Lower lobe of right lung (tissue), 2 donors: ENCODE results near the gene DHRS2. TPM values are rescaled to one million over a fixed set of nuclear protein-coding genes. Genes with fewer than 3 reads are reported as not detected.
"Not testable (repeated sequence)": the region's sequence is repeated elsewhere in the genome, so short reads cannot be mapped to it uniquely, and the experiment has no call there.

Experiments used
- ATAC-seq, 2 donors: fragments of 200-7000 bp; cut with Tn5 transposase; one replicate each; pipeline ENCODE4 v1.9.1; 2020 to 2022; ENCODE audit warnings: mild to moderate bottlenecking in 2 of 2, moderate library complexity in 2 of 2
- DNase-seq: peaks from one replicate; pipeline ENCODE4 v3.0.0-alpha.2; 2020
- H3K27ac ChIP-seq: fragments of 200-600 bp; one replicate; pipeline ENCODE4 v1.8.0; 2022
- H3K27me3 ChIP-seq: fragments of 200-600 bp; one replicate; pipeline ENCODE4 v1.8.0; 2022; ENCODE audit warnings: low read depth
- H3K36me3 ChIP-seq: fragments of 200-600 bp; one replicate; pipeline ENCODE4 v1.8.0; 2022; ENCODE audit warnings: mild to moderate bottlenecking
- H3K4me1 ChIP-seq: fragments of 200-600 bp; one replicate; pipeline ENCODE4 v1.8.0; 2022
- H3K4me3 ChIP-seq: fragments of 200-600 bp; one replicate; pipeline ENCODE4 v1.8.0; 2022; ENCODE audit warnings: mild to moderate bottlenecking
- H3K9me3 ChIP-seq: fragments of 200-600 bp; one replicate; pipeline ENCODE4 v1.8.0; 2022
- CTCF ChIP-seq: fragments of 200-600 bp; IDR thresholded peaks from one replicate; pipeline ENCODE4 v1.8.0; 2022; ENCODE audit warnings: antibody characterized with exemption, mild to moderate bottlenecking
- intact Hi-C: fragments of 100-400 bp; cut with DNase I; formaldehyde crosslinking; loops from one replicate; pipeline ENCODE4 v1.11.0; 2022
- total RNA-seq: library from RNA; stranded (reverse); fragmentation: NEBNext Ultra II Directional; extraction: Animal tissue kit (Norgen Biotek cat#: 25700); gene quantifications from one replicate; pipeline ENCODE4 v1.2.1, GENCODE V29; 2021
- donor health status: DM: no; HTN: yes; CAD: no; lungs with severe emphysema.

Gene DHRS2
- total RNA-seq, 1 donor from 2014 or later = 1.2 TPM

- no peak for ATAC-seq
- H3K27me3 ChIP-seq = no peaks in the 10 kb centered on the region
- no peaks in the 10 kb centered on the region for H3K4me1 ChIP-seq
- no peaks in the 10 kb centered on the region for H3K36me3 ChIP-seq
- no peak for TF ChIP-seq CTCF
- intact Hi-C loops = no loop called here
- no peaks in the 10 kb centered on the region for H3K9me3 ChIP-seq
- DNase-seq = no peak
- H3K27ac ChIP-seq = no peak overlapping the region
- no peak overlapping the region for H3K4me3 ChIP-seq
Observed at GRCh38 chr14:23669441-23669840, 33.3 kb downstream of the DHRS2 start.

GRCh38 chr14:23670481-23670880 is 34.3 kb downstream of the DHRS2 start:
- no peak overlapping the region for H3K4me3 ChIP-seq
- intact Hi-C loops = no loop called here
- H3K27me3 ChIP-seq = no peaks in the 10 kb centered on the region
- no peak overlapping the region for H3K27ac ChIP-seq
- no peaks in the 10 kb centered on the region for H3K9me3 ChIP-seq
- DNase-seq (no peak), ATAC-seq (no peak)
- no peaks in the 10 kb centered on the region for H3K4me1 ChIP-seq
- TF ChIP-seq CTCF = no peak
- no peaks in the 10 kb centered on the region for H3K36me3 ChIP-seq

GRCh38 chr14:23672200-23672599 is 36.0 kb downstream of the DHRS2 start:
- ATAC-seq (no peak), DNase-seq (no peak)
- no peak for TF ChIP-seq CTCF
- no peaks in the 10 kb centered on the region for H3K36me3 ChIP-seq
- no peaks in the 10 kb centered on the region for H3K4me1 ChIP-seq
- intact Hi-C loops = no loop called here
- H3K27me3 ChIP-seq = no peaks in the 10 kb centered on the region
- H3K9me3 ChIP-seq = no peaks in the 10 kb centered on the region
- H3K27ac ChIP-seq = no peak overlapping the region
- H3K4me3 ChIP-seq = no peak overlapping the region

- Histone ChIP-seq H3K27me3 (no peaks in the 10 kb centered on the region), H3K36me3 (no peaks in the 10 kb centered on the region), H3K4me3 (no peak overlapping the region), H3K27ac (no peak overlapping the region), H3K4me1 (no peaks in the 10 kb centered on the region), H3K9me3 (no peaks in the 10 kb centered on the region)
- ATAC-seq = no peak
- DNase-seq = no peak
- intact Hi-C loops = no loop called here
- no peak for TF ChIP-seq CTCF
Observed at GRCh38 chr14:23675337-23675736, 39.2 kb downstream of the DHRS2 start.

- no peak for DNase-seq
- no peak for ATAC-seq
- no peaks in the 10 kb centered on the region for H3K36me3 ChIP-seq
- no peaks in the 10 kb centered on the region for H3K4me1 ChIP-seq
- H3K27ac ChIP-seq = no peak overlapping the region
- H3K27me3 ChIP-seq = no peaks in the 10 kb centered on the region
- no peak for TF ChIP-seq CTCF
- H3K9me3 ChIP-seq = no peaks in the 10 kb centered on the region
- H3K4me3 ChIP-seq = no peak overlapping the region
- intact Hi-C loops = no loop called here
Observed at GRCh38 chr14:23675906-23676305, 39.7 kb downstream of the DHRS2 start.

GRCh38 chr14:23681337-23681736 is 45.2 kb downstream of the DHRS2 start:
- Histone ChIP-seq H3K4me1 (no peaks in the 10 kb centered on the region), H3K4me3 (no peak overlapping the region), H3K36me3 (no peaks in the 10 kb centered on the region), H3K9me3 (no peaks in the 10 kb centered on the region), H3K27ac (no peak overlapping the region), H3K27me3 (no peaks in the 10 kb centered on the region)
- no peak for TF ChIP-seq CTCF
- ATAC-seq = no peak
- DNase-seq = no peak
- intact Hi-C loops = no loop called here

GRCh38 chr14:23689709-23690514 is 53.7 kb downstream of the DHRS2 start:
- intact Hi-C loops, H3K27me3 ChIP-seq, H3K4me1 ChIP-seq, DNase-seq, H3K9me3 ChIP-seq, H3K4me3 ChIP-seq, ATAC-seq, H3K36me3 ChIP-seq, H3K27ac ChIP-seq: not testable (repeated sequence)
